AG08395 (cell line): Measurements from ENCODE around the gene LRRC2.
"Not testable (repeated sequence)": the region's sequence is repeated elsewhere in the genome, so short reads cannot be mapped to it uniquely, and the experiment has no call there.

Experiments used
- DNase-seq: peaks from one replicate; pipeline ENCODE4 v3.0.0; 2012; ENCODE audit warnings: mixed read lengths, low spot score

LRRC2 gene

DNA sequence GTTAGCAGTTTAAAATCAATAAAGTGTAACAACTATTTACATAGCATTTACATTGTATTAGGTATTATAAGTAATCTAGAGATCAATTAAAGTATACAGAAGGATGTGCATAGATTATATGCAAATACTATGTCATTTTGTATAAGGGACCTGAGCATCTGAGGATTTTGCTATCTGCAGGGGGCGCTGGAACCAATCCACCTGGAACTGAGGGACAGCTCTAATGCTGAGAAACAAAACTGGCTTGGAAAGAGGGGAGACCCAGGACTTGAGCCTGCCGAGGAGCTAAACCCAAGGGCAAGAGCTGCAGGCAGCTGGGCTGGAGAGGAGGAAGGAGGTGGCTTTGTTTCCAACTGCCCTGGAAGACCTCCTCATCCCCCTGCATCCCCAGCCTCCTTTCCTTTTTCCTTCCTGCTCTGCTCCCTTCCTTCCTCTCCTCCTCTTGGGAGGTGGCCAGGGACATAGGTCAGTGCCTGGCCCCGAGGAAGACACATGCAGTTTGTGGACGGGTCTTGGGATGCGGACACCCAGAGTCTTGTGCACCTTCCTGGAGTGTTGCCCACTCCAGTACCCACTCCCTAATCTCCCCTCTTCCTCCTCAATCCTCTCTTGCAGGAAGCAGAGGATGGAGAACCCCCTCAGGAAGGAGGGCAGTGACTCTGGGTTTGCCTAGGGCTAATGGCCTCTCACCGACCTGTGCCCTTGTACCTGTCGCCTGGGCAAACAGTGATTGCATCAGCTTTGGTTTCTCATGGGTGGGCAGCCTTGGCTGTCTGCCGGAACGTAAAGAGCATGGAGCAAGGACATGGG lies 69.2 kb downstream of the LRRC2 start:
- DNase-seq = no peak

DNA sequence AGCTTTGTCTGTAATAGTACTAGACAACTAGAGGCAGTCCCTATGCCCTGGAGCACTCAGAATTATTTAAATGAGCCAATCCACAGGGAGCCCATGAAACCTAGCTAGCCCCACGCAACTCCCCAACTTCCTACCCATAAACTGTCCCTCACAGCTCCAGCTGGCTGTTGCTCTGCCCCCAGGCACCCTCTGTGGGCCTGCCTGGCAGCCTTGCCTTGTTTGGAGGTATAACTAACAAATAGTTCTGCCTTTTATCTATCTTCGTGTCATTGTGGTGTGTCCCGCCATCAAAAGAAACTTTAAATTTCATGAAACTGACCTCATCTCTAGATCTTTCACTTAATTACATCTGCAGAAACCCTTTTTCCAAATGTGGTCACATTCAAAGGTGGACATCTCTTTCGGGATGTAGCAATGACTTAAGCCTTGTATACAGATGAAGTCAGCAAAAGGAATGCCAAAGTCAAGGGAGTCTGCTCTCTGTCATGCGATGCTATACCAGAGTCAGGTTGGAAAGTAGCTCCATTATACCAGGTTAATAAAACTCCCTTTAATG lies 70.1 kb downstream of the LRRC2 start:
- peak; percentile 81 for DNase-seq

DNA sequence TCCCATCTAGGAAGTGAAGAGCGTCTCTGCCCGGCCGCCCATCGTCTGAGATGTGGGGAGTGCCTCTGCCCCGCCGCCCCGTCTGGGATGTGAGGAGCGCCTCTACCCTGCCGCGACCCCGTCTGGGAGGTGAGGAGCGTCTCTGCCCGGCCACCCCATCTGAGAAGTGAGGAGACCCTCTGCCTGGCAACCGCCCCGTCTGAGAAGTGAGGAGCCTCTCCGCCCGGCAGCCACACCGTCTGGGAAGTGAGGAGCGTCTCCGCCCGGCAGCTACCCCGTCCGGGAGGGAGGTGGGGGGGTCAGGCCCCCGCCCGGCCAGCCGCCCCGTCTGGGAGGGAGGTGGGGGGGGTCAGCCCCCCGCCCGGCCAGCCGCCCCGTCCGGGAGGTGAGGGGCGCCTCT lies 71.6 kb downstream of the LRRC2 start:
- not testable (repeated sequence) for DNase-seq

GRCh38 chr3:46492890-46493547 lies 73.1 kb downstream of the LRRC2 start:
- no peak for DNase-seq

DNA sequence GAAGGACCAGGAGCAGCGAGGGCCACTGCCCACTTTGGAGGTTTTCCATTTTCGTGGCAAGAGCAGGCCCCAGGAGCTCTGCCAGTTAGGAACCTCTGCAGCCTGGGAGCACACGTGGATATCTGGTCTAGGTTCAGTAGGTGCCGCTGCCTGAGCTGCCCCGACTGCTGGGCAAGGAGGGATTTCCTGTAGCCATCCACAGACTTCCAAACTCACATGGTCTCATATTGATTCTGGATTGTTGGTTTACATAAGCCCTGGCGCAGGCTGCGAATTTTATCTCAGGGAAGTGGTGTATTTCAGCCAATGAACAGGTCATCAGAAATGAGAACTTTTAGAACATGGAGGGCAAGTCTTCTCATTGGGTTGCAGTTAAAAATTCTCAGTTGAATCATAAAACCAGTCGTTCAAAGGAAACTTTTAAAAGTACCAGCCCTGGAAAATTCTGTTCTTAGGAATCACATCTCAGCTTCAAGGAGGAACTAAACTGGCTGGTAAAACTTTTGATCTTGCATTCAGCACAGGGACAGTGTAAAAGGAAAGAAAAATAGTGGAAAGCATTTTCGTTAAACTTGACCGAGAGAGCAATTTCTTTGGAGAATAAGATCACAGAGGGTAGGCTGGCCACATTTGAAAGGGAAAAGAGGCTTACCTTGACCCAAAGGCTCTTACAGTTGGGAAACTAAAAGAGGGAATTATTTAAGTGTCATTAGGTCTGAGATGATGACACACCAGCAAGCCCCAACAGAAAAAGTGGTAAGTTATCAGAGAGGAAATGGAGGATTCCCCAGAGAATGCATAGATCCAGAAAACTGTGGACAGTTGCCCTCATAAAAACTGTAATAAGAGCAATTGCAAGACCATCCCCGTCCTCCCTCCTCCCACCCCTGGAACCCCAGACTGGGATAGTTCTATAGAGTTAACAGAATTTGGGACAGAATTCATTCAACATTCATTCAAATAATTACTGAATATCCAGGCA lies 74.7 kb downstream of the LRRC2 start:
- DNase-seq = no peak

DNA sequence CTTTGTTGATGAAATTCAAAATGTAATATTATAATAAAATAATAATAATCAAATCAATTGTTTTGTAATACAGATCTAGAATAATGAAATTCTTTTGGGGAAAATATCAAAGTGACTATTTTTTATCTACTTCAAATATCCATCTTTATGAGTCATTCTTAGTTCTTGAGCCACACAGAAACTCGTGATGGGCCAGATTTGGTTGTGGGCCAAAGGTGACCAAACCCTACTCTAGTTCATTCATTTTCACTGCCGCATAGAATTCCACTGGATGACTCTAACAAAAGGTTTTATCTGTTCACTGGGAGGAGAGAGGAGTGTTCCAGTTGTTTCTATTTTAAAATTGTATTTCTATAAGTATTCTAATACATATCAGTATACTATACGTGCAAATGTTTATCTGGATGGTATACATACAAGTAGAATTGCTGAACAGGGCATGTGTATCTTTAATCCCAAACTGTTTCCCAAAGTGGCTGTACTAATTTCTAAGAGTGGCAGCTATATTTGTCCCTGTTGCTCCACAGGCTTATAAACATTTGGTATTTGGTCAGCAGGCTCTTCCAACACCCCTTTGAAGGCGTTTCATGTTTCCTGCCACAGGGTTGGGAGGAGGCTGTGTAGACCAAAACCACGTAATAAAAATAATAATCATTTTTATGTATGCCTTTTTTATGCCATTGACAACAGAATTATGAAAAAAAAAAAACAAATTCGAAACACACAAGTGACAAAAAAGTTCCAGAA lies 75.6 kb downstream of the LRRC2 start:
- peak; percentile 40 for DNase-seq

- DNase-seq = peak; percentile 36
Observed at GRCh38 chr3:46489875-46490274, 76.2 kb downstream of the LRRC2 start.

DNA sequence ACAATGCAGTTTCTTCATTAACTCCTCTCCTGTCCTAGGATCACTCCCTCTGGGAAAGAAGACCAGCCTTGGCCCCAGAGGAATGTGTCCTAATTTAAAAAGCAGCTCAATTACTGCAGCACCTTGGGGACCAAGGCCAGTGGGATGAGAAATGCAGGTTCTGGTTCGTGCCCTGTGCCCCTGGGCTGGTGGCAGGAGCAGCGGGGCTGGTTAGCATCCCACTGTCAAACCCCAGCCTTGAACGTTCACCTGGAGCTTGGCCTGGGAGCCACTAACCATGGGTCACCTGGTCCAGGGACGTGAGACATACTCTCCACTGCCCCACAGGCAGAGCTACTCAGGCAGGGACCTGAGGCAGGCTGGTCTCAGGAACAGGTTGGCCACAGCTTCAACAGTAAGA lies 76.7 kb downstream of the LRRC2 start:
- DNase-seq = no peak

- peak; percentile 89 for DNase-seq
Observed at GRCh38 chr3:46488735-46489361, 77.3 kb downstream of the LRRC2 start.

DNA sequence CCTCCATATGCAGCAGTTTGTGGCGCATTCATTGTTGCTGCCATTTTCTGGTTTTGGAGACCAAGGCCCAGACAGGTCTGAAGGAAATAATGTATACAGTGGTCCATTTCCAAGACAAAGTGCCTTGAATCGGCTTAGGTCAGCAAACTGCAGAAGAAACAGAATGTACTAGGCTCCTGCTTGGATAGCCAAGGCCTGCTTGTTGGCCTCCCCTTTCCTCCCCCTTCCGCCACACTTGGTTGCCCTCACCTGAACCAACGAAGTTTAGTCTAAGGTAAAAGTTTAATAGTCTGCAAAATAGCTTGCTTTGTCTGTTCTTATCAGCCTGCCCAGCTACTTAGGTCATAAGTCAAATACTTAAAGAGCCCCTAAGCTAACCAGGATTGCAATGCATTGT lies 80.3 kb downstream of the LRRC2 start:
- DNase-seq = no peak

GRCh38 chr3:46484911-46485778 lies 81.0 kb downstream of the LRRC2 start:
- DNase-seq = no peak

GRCh38 chr3:46484388-46484787 lies 81.7 kb downstream of the LRRC2 start:
- no peak for DNase-seq

DNA sequence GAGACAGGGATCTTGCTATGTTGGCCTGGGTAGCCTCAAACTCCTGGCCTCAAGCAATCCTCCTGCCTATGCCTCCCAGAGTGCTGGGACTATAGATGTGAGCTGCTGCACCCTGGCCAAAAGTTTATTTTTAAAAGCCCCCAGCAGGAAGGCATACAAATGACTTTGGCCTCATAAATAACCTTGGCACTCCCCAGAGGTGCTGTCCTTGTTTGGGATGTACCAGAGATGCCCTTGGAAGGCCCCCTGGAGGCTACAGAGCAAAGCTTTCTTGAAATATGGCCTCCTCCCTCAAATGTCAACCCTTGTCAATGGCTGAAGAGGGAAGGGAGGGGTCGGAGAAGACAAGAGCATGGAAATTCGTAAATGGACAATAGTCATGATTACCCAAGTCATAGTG lies 82.3 kb downstream of the LRRC2 start:
- DNase-seq = no peak

GRCh38 chr3:46482632-46483350 lies 83.3 kb downstream of the LRRC2 start:
- DNase-seq = peak; percentile 86

DNA sequence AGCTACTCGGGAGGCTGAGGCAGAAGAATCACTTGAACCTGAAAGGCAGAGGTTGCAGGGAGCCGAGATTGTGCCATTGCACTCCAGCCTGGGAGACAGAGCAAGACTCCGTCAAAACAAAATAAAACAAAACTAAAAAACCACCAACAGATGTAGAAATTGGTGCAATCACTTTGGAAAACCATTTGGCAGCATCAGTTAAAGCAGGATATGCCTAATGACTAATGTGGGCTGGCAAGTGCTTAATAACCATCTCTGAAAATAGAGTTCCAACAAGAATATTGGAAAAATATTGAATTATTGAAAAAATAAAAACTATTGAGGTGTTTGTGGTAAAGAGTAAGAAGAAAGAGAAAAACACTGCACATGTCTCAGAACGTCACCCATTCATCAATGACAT lies 84.5 kb downstream of the LRRC2 start:
- DNase-seq = peak; percentile 31

DNA sequence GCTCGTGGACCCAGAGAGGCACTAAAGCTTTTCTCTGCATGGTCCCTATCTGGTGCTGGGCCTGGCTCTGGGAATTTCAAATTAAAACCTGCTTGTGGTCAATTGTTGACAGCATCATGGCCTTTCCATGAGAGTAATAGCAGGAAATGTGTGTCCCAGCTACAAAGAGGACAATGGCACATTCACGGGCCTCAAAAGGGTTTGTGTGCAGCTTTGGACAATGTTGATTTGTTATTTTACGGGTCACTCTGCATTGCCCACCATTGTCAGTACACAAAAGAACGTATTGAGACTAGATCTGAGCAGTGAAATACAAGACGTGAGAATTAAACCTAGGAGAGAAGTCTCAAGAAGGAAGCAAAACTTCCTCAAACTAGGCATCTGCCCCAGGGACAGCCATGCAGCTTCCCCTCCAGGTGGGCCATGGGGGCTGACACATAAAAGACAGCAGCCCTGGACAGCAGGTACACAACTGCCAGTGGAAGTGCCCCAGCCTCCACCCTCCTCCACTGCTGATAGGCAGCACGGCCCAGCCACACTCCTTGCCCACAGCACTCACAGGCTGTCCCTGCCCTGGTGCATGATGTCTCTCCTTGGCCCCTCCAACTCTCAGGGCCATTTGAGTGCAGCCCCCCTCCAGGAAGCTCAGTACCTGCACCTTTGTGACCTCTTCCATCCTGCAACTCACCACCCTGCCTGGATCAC lies 85.5 kb downstream of the LRRC2 start:
- no peak for DNase-seq

- DNase-seq = no peak
Observed at GRCh38 chr3:46479696-46480095, 86.4 kb downstream of the LRRC2 start.

DNA sequence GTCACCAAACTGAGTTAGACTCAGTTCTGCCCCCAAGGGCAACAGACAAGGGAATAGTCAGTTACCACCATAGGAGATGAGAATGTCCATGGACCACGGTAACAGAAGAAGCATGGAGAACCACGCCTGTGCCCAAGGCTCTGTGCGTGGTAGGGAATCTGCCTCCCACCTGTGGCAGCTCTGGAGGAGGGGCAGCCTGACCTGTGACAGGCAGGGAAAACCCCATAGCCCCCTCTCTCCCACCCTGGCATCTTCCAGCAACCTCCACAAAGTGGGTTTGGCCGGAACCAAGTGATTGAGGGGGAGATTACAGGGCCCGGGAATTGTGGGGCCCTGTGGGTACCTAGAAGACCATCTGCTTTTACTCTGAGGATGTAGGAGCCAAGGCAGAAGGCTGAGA lies 87.1 kb downstream of the LRRC2 start:
- DNase-seq = no peak

DNA sequence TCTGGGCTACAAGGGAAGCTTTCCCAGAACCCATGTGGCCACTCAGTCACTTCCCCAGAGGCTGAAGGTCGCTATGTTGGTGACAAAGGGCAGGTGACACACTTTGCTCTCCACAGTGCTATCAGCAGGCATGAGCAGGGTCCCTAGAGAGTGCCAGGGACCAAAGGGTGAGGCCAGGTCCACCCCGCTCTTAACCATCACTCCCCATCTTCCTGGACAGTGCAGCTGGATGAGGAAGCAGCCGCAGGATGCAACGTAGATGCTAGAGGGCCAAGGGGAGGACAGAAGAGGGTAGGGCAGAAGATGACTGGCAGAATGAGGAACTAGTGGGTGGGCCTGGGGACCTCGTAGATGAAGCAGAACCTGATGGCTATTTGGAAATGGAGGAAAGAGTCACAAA lies 87.8 kb downstream of the LRRC2 start:
- no peak for DNase-seq
